Stromal cell of bone marrow (primary cell): ENCODE results near the gene DYNLT5.
"Not testable (repeated sequence)": the region's sequence is repeated elsewhere in the genome, so short reads cannot be mapped to it uniquely, and the experiment has no call there.

ENCODE experiments used
- DNase-seq: peaks from one replicate; pipeline ENCODE4 v3.0.0-alpha.2; 2012; ENCODE audit warnings: low read depth

Gene DYNLT5

GRCh38 chr1:66750577-66750976 lies 1.7 kb upstream of the DYNLT5 start:
- DNase-seq, result no peak

GRCh38 chr1:66751160-66751559 lies 1.1 kb upstream of the DYNLT5 start:
- no peak for DNase-seq

- no peak for DNase-seq
These were observed 562 bp downstream of the DYNLT5 start for GRCh38 chr1:66752671-66753371.

GRCh38 chr1:66757722-66758240 lies 5.5 kb downstream of the DYNLT5 start:
- no peak for DNase-seq

- no peak for DNase-seq
These were observed 6.0 kb downstream of the DYNLT5 start for GRCh38 chr1:66758241-66758755.

- DNase-seq, result no peak
These were observed 8.2 kb downstream of the DYNLT5 start for GRCh38 chr1:66760506-66760905.

- DNase-seq, result peak; percentile 36
These were observed 9.0 kb downstream of the DYNLT5 start for GRCh38 chr1:66761221-66761620.

GRCh38 chr1:66764994-66765578 lies 12.8 kb downstream of the DYNLT5 start:
- peak; percentile 37 for DNase-seq

GRCh38 chr1:66767626-66768025 lies 15.4 kb downstream of the DYNLT5 start:
- no peak for DNase-seq

GRCh38 chr1:66768965-66769364 lies 16.7 kb downstream of the DYNLT5 start:
- DNase-seq, result no peak

- no peak for DNase-seq
These were observed 17.4 kb downstream of the DYNLT5 start for GRCh38 chr1:66769512-66770229.

GRCh38 chr1:66770240-66770639 lies 18.0 kb downstream of the DYNLT5 start:
- DNase-seq, result no peak

GRCh38 chr1:66770694-66771093 lies 18.4 kb downstream of the DYNLT5 start:
- no peak for DNase-seq

GRCh38 chr1:66773227-66773626 lies 21.0 kb downstream of the DYNLT5 start:
- no peak for DNase-seq

- DNase-seq, result no peak
These were observed 22.2 kb downstream of the DYNLT5 start for GRCh38 chr1:66774438-66774837.

GRCh38 chr1:66775646-66776045 lies 23.4 kb downstream of the DYNLT5 start:
- no peak for DNase-seq

- DNase-seq, result no peak
These were observed 25.6 kb downstream of the DYNLT5 start for GRCh38 chr1:66777831-66778230.

- DNase-seq, result no peak
These were observed 26.0 kb downstream of the DYNLT5 start for GRCh38 chr1:66778266-66778665.

- peak; percentile 18 for DNase-seq
These were observed 26.7 kb downstream of the DYNLT5 start for GRCh38 chr1:66778969-66779368.

- DNase-seq, result no peak
These were observed 27.3 kb downstream of the DYNLT5 start for GRCh38 chr1:66779475-66780078.

- DNase-seq, result not testable (repeated sequence)
These were observed 33.5 kb downstream of the DYNLT5 start for GRCh38 chr1:66785800-66786199.

GRCh38 chr1:66787641-66788040 lies 35.4 kb downstream of the DYNLT5 start:
- DNase-seq, result no peak
